Muscle of arm (tissue), 12 donors: ENCODE results near the gene GBA2. TPM values are rescaled to one million over a fixed set of nuclear protein-coding genes. Genes with fewer than 3 reads are reported as not detected.

Experiments used
- DNase-seq: peaks from one replicate; pipeline ENCODE4 v3.0.0-alpha.2; 2013
- polyA plus RNA-seq, 12 donors: library from polyadenylated mRNA; unstranded; fragments of 120-200 nt; gene quantifications; one replicate each; pipeline ENCODE4 v1.2.1, GENCODE V29; 2013; ENCODE audit not compliant: insufficient read length in 12 of 12

The GBA2 gene
- polyA plus RNA-seq, 12 donors = 33.9 to 87.1 (median 55.8) TPM; not detected in 1

DNA sequence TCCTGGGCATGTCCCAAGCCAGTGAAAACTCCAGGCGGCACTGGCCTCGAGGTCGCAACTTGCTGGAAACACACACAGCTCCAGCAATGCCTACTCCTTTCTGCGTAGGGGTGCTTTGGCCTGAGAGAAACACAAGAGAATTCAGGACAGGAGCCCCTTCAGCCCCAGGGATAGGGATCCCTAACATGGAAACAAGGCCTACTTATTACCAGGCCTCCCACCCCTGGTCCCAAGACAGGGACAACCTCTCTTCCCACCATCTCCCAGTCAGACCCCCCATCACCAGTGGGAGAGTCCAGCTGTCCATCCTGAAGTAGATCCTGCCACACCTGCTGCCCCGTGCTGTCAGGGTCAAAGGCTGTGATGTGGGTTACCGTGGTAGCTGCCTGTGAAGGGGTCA, 8.8 kb downstream of the GBA2 start:
- DNase-seq = no peak

DNA sequence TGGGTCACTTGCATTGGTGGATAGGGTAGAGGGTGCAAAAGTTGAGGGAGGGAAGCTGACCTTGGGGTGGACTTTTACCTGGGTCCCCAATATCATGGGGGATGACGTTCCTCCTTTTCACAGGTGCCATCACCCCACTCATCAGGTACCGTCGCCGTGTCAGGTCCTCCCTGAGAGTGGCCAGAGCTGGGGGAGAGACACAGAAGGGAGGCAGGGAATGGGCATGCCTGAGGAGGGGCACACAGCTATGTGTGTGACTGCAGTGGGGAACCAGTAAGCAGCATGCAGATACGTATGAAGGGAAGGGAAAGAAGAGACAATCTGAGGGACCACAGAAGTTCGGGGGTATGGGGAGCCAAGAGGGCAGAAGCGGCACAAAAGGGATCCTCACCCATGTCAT, 10.1 kb downstream of the GBA2 start:
- DNase-seq = no peak

DNA sequence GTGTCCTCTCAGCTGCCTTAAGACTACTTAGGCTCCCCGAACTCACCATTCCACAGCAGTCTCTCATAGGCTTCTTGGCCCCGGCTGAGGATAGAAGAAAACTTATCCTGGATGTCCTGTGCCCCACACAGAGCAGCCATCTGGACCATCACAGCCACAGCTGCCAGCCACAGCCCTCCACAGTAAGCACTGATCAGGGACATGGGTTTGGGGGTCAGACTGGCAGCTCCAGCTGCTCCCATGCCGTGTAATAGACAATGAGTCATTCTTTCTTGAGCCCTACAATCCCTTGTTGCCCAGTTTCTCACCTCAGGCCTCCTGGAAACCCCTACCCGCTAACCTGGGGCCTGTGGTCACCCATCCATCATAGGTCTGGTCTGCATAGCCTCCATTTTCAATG, 10.8 kb downstream of the GBA2 start:
- DNase-seq = no peak

DNA sequence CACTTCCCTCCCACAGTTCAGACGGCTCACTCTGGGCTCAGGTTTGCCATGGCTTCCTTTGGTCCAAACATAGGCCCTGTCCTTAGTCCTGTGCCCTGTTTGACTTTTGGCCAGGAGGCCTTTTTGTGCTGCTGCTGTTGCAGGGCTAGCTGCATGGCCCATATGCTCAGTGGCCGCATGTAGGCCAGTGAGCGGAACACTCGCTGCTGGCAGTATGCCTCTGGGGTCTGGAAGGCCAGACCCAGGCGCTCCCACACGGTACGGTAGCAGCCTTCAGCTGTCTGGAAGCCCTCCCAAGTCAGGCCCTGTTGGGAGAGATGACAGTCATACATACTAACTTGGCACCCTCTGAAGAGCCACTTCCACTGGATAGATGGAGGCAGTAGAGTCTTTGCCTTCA, 11.9 kb downstream of the GBA2 start:
- DNase-seq = no peak

DNA sequence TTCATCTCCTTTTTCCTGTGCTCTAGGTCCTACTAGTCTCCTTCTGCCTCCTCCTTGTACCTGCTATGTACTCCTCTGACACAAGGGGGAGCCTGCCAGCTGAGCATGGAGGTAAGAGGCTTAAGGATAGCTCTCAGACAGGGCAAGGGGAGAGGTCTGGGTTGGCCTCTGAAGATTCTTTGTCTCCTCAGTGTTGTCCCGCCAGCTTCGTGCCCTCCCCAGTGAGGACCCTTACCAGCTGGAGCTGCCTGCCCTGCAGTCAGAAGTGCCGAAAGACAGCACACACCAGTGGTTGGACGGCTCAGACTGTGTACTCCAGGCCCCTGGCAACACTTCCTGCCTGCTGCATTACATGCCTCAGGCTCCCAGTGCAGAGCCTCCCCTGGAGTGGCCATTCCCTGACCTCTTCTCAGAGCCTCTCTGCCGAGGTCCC, 12.8 kb downstream of the GBA2 start:
- no peak for DNase-seq

DNA sequence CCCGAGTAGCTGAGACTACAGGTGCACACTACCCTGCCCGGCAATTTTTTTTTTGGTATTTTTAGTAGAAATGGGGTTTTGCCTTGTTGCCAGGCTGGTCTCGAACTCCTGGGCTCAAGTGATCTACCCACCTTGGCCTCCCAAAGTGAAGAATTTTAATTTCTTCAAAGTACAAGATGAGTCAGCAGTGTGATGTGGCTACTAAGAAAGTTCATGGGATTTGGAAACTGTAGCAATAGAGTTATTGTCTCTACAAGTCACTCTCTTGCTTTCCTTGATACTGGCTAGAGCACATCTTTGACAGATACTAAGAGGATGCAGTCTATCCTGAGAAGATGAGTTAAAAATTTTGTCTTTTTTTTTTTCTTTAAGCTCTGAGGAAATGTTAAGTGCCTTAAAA, 14.9 kb downstream of the GBA2 start:
- DNase-seq = no peak

DNA sequence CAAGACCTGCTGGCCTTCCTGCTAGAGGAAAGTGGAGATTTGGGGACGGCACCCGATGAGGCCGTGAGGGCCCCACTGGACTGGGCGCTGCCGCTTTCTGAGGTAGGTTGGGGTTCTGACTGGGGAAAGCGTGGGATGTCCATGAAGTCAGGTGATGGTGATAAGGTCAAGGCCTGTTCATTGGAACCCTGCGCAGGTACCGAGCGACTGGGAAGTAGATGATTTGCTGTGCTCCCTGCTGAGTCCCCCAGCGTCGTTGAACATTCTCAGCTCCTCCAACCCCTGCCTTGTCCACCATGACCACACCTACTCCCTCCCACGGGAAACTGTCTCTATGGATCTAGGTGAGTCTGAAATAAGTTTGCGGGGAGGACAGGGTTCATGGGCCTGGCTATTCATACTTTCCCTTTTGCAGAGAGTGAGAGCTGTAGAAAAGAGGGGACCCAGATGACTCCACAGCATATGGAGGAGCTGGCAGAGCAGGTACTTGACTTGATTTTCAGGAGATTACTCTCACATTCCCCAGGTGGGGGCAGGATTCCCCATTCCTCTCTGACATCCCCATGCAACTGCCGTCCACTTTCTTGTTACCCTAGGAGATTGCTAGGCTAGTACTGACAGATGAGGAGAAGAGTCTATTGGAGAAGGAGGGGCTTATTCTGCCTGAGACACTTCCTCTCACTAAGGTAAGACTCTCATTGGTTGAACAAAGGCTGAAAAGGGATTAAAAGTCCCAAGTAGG, 16.1 kb downstream of the GBA2 start:
- no peak for DNase-seq

DNA sequence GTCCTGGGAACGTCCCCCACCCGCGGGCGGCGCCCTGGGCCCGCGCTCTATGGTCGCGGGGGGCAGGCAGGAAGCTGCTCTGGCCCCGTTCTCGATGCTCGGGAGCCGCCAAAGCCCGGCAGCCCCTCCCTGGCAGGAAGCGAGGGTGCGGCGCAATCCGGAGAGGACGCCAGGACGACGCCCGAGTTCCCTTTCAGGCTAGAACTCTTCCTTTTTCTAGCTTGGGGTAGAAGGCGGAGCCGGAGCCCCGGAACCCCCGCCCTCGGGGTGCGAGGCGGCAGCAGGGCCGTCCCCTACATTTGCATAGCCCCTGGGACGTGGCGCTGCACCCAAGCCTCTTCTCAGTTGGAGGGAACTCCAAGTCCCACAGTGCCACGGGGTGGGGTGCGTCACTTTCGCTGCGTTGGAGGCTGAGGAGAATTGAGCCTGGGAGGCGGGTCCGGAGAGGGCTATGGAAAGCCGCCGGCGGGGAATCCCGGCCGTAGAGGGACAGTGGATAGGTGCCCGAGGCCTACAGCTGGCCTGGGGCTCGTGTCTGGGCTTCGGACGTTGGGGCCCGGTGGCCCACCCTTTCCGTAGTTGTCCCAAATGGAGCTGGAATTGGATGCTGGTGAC, 16.7 kb downstream of the GBA2 start, which contains the start of the genes CREB3 and TLN1:
CREB3 (plus strand) TSS at position 482 of the 615 bp plus-strand sequence; CDS start at position 589, 107 bp downstream.
TLN1 (minus strand) TSS at position 11 of the 615 bp plus-strand sequence. CDS start 6,501 bp downstream, outside the sequence.
- DNase-seq = peak; percentile 97

DNA sequence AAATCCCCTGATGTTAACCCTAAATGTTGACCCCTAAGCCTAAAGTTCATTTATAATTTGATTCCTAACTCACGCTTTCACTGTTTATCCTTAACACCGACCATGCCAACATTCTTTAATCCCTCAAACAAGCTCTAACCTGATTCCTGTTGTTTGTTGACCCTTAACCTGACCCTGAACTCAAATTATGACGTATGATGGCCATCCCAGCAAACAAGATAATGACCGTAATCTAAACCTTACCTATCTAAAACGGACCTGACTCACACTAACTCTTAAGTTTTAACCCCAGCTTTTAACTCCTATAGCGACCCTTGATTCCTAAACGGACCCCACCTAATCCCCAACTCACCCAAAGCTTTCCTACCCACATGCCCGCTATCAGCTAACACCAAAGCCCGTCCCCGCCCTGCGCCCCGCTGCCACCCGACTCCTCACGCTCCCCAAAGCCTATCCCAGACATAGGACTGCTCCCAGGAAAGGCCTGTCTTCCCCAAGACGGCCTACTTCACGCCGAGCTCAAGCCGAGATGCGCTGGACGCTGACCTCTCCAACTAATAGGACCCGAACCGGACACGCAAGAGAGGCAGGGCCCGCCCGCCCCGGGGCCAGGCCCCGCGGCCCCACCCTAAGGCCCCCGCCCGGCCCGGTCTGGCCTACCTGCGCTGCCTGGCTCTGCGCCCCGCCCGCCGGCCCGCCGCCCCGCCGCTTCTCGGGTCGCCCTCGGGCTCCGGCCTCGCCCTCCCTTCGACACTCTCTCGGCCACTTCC, 17.4 kb downstream of the GBA2 start:
- DNase-seq = no peak

DNA sequence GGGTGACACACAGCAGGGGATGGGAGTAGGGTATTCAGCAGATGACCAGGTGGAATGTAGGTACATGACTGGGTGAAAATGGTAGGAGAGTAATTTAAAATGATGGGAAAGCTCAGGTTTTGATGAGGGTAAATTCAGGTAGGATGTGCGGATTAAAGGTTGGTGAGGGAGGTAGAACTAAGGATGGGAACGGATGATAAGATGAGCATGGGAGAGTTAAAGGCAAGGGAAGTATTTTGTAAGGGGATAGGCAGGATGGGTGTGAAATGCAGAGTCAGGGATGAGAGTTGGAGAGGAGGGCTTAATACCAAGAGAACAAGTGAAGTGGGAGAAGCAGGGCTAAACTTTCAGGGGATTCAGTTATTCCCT, 18.6 kb downstream of the GBA2 start:
- DNase-seq = no peak

DNA sequence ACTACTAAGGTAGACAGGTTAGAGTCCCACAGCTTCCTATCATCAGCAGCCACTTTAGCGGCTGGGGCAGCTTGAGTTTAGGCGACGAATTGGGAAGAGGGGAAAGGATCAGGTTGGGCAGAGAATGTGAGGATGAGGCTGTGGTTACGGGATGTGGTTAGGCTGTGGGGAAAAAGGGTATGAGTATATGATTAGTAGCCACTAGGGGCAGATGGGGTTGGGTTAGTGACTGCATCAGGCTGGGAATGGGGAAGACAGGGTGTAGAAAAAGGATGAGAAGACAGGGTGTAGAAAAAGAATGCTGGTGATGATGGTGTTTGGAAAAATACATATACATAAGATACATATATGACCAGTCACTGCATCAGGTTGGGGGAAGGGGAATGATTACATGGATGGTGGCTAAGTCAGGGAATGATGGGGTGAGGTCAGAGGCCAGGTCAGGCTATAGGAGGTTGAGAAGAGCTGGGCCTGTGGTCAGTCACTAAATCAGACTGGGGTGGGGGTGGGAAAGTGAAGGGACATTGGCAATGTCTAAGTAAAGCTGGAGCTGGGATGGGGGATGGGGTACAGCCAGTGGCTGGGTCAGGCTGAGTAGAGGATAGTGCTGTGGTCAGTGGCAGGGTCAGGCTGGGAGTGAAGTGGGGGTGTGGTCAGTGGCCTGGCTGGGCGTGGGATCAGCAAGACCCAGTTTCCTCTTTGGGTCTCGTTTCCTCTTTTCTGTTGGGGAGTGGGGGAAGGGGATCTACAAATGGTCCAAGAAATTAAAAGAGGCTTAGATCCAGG, 19.1 kb downstream of the GBA2 start:
- no peak for DNase-seq

DNA sequence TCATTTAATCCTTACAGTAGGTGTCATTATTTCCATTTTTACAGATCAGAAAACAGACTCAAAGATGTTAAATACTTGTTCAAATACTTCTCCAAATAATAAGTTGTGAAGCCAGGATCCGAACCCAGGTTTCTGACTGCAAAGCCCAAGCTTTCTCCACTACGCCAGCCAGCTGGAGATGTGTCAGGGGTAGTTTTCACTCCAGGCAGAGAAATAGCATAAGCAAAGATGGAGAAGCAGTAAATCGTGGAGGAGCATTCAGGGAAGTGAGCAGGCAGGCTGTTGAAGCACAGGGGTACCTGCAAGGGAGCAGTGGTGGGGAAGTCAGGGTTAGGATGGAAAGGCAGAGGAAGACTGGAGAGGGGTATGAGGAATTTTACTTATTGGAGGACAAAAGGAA, 19.9 kb downstream of the GBA2 start:
- DNase-seq = no peak

DNA sequence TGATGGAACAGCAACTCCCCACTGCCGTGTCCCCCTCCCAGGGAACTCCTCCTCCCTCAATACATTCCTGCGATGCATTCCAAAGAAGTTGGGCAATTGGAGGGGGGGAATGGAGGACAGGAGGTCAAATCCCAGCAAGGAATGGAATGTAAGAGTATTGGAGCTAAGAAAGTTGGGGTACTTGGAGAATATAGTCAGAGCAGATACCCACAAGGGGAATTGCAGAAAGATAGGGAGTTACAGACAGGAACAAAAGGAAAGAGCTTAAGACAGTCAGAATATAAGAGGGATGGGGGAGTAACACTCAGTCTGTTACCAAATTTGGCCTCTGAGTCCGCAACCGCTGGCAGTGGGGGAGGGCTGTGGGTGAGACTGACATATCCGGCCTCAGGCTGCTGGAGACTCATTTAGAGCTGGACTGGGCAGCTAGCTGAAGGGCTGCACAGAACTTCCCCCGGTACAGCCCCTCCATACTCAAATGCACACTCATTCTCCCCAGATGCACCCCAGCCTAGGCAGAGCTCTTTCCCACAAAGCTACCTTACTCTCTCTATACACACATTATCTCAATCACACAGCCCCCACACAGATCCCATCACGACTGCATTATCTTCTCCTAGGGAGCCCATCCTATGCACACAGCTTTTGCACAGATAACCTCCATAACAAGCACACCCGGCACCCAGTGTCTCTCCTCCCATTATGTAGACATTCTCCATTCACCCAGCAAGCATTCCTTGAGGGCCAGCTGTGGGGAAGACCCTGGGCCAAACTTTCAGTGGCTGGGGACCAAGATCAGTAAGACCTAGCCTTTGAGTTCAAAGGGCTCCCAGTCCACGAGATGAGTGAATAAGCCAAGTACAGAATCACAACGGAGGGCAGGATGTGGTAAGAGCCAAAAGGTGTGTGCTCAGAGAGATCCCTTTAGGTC, 20.7 kb downstream of the GBA2 start:
- DNase-seq = no peak

DNA sequence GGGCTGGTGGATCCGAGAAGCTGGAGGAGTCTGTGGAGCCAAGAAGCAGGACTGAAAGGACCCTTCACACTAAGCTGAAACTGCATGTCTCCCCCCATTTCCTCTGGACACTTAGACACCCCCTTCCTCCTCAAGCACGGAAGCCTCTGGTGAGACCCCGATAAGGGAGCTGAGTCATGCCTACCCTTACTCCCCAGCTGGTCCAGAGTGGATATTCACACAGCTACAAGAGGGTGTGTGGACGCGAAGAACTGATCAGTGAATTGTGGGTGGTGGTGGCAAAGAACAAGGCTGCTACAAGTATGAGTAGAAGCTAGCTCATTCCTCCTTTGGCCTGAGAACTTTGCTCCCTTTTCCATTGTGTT, 21.4 kb downstream of the GBA2 start:
- DNase-seq = no peak

DNA sequence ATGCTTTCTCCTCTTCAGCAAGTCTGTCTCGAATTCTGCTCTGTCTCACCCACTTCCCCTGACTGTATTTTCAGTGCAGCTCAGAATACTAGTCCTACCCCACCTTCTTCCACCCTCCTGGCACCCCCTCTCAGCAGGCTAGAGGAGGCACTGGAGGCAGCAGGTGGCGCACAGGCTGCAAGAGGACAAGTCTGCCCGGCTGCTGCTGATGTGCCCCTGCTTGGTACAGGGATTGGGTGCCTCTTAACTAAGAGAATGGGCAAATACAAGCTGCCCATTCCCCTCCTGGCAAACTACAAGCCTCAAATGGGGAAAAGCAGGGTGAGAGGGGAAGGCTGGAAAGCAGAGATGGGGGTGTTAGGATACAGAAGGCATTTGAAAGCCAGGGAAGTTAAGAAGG, 22.1 kb downstream of the GBA2 start:
- DNase-seq = no peak

DNA sequence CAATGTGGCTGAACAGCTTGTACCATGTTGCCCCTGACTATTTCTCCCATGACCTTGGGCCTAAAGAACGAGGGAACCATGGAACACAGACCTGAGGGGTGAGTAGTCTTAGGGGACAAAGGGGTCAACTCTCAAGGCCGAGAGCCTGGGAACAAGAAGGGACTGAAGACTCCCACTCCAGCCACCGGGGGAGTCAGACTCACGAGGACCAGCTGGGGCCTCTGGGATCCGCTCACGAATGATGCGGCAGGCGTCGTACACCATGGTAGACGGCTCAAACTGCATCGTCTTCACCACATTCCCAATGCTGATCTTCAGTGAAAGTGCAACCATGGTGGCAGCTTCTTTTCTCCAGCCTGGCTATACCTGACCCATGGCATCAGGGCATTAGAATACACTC, 23.7 kb downstream of the GBA2 start:
- DNase-seq = no peak

DNA sequence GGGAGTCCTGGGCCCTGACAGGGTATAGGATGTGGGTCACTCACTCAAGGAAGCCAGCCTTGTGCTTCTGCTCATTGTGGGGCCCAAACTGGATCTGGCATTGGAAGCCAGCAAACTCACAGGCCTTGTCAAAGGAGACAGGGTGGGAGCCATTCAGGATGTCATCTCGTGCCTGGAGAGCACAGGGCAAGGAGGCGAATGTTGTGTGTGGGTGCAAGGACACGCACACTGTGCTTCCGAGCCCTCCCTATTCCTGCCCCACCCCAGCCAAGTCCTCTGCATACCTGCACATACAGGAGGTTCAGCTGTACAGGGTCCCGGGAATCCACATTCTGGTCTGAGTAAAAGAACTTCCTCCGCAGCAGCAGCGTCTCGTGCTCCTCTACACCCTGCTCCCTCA, 25.1 kb downstream of the GBA2 start:
- no peak for DNase-seq

DNA sequence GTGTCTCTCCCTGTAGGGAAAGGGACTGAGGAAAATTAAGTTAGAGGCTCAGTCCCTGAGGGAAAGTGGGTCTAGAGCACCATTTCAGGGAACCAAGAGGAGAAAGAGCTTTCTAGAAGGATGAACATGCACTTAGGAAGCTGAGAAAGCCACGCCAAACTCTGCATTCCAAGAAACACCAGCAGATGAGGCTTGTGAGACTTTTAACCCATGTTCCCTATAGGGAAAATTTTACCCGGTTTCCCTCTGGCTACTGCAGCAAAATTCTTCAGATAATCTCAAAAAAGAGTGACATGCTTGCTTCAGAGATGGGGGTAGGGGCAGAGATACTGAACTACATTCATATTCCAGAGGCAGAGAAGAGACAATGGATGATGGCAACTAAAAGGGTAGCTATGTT, 25.6 kb downstream of the GBA2 start:
- DNase-seq = no peak

DNA sequence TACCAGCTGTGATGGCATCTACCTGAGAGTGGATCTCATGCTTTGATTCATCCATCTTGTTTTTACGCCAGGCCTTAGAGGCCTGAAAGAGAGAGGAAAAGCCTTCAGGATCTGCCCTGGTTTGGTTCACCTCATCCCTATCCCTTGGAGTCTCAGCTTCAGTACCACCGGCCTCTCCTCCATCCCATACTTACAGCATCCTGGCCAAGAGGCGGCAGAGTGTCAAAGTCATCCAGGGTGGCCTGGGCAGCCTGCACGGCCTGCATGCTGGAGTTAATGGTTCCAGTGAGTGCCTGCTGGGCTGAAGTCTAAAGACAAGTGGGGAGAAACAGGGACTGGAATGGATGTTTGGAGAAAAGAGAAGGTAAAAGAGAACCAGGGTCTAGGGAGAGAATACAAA, 29.5 kb downstream of the GBA2 start:
- DNase-seq = no peak

DNA sequence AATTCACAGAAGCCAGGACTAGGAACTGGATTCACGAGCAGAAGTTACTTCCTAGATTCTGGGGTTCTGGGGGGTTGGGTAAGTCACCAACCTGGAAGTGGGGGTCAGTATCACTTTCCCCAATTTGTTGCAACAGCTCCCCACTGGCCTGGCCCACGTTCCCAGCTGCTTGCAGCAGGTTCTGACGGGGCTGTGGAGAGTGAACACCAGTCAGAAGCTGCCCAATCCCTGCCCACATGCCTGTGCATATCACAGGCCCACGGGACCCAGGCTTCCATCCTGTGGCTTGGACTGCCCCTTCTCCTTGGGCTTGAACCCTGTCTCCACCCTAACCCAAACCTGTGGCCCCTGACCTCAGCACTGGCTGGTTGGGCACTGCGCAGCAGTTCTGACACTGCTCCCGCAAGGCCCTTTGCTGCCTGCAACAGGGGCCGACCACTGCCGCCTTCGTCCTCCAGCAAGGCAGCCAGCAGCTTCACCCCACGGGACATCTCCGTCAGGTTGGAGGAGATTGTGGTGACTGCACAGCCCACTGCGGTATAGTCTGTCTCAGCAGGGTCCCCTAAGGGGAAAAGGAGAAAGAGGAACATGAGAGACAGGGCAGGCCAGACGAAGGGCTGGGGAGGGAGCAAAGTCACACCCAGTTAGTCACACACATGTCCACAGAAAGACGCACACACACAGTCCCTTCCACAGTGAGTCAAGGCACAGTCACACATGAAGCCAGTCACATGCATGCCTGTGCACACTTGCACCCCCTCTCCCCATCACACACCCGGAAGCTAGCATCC, 30.1 kb downstream of the GBA2 start:
- DNase-seq = no peak
